Testis (tissue), 2 donors: ENCODE results near the gene SCT.

Source experiments
- CTCF ChIP-seq, 3 experiments: fragments of 450-650 bp in 2 of 3; fragments of 200-600 bp in 1 of 3; sonication (generic) in 1 of 3; IDR thresholded peaks; one replicate each; pipeline ENCODE4 v1.5.1; 2016 to 2019; ENCODE audit warnings: antibody characterized with exemption in 3 of 3, mild to moderate bottlenecking in 2 of 3, moderate library complexity in 1 of 3
- POLR2A ChIP-seq: fragments of 450-650 bp; IDR thresholded peaks from one replicate; pipeline ENCODE4 v1.6.1; 2017; ENCODE audit warnings: antibody characterized with exemption, mild to moderate bottlenecking, moderate library complexity

DNA sequence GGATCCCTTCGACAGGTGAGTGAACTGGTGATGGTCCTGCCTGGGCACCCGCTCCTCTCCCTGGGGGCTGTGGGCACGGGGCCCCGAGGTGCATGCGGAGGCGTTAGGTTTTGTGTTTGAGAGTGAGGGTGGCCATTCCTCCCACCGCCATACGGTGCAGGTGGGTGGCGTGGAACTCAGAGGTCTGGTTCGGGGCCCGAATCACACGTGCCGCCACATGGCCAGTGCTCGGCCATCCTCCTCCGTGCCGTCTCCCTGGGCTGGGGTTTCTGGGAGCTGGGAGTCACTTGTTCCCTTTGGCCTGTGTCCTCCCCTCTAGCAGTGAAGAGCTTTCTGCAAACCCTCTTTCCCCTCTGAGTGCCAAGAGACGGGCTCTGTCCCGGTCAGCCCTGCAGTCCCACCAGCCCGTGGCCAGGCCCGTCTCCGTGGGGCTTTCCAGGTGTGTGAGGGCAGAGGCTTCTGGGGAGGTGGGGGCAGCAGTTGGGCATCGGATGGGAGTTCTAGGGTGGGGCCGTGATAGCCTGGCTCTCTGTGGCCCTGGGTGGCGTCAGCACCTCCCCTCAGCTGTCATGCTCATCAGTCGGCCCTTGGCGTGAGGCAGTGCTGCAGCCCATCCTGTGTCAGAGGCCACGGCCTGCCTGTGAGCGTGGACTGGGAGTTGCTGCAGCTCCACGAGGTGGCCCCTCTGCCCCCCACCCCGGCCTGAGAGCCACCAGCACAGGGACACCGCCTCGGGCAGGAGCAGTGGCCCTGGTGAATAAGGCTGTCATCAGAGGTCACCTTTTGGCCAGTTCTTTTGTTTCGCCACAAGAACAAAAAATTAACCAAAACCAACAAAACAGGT, 21.5 kb downstream of the SCT start:
- TF ChIP-seq CTCF (IDR thresholded peaks at IDR 0.05) (no peak), POLR2A (no peak)
